ENCODE measurements around the gene OLFM2.
"Not testable (repeated sequence)": the region's sequence is repeated elsewhere in the genome, so short reads cannot be mapped to it uniquely, and the experiment has no call there.

GRCh38 chr19:9922782-9923379 lies 13.4 kb downstream of the OLFM2 start:
- TF ChIP-seq POLR2AphosphoS5 (IDR thresholded peaks at IDR 0.05; ENCODE audit: low read depth, low read length); PAX5 (IDR thresholded peaks at IDR 0.05; ENCODE audit: insufficient read depth, low read length, severe bottlenecking): not testable (repeated sequence)

Data from GM12891 (cell line).